Kidney (tissue), 14 donors: Measurements from ENCODE around the gene CEP89. TPM values are rescaled to one million over a fixed set of nuclear protein-coding genes. Genes with fewer than 3 reads are reported as not detected.

Source experiments
- DNase-seq, 5 donors: peaks; one replicate each; pipeline ENCODE4 v3.0.0-alpha.2; 2013 to 2020
- FAIRE-seq: peaks from 2 replicates; lab custom pipeline; 2012; peaks lifted over from hg19 to GRCh38; lab: Jason Lieb, UNC
- H3K27ac ChIP-seq, 2 donors: one replicate each; pipeline ENCODE4 v1.7.0; 2013; ENCODE audit warnings: low read depth in 2 of 2, low read length in 2 of 2, inconsistent platforms in 1 of 2
- H3K27me3 ChIP-seq: one replicate; pipeline ENCODE4 v1.7.1; 2013; ENCODE audit warnings: low read length, inconsistent platforms; ENCODE audit not compliant: control insufficient read depth, insufficient read depth
- H3K36me3 ChIP-seq, 3 donors: one replicate each; pipeline versions ENCODE4 v1.7.0 to v1.7.1; 2013; ENCODE audit warnings: low read length in 3 of 3, control low read depth in 1 of 3, inconsistent platforms in 1 of 3; ENCODE audit not compliant: insufficient read depth in 3 of 3, control insufficient read depth in 2 of 3
- H3K4me1 ChIP-seq, 3 donors: one replicate each; pipeline versions ENCODE4 v1.7.0 to v1.7.1; 2013; ENCODE audit warnings: low read length in 3 of 3, inconsistent platforms in 1 of 3, low read depth in 1 of 3; ENCODE audit not compliant: control insufficient read depth in 2 of 3, insufficient read depth in 2 of 3
- H3K4me3 ChIP-seq, 3 donors: one replicate each; pipeline versions ENCODE4 v1.7.0 to v1.8.1; 2013; ENCODE audit warnings: low read length in 3 of 3, control low read depth in 1 of 3, inconsistent platforms in 1 of 3
- H3K9ac ChIP-seq, 3 donors: one replicate each; pipeline versions ENCODE4 v1.7.0 to v1.7.1; 2013; ENCODE audit warnings: low read length in 3 of 3, control low read depth in 1 of 3, inconsistent platforms in 1 of 3
- H3K9me3 ChIP-seq, 3 donors: one replicate each; pipeline versions ENCODE4 v1.7.0 to v1.7.1; 2013; ENCODE audit warnings: low read length in 3 of 3, control low read depth in 1 of 3, inconsistent platforms in 1 of 3; ENCODE audit not compliant: control insufficient read depth in 2 of 3, insufficient read depth in 1 of 3
- CTCF ChIP-seq: IDR thresholded peaks from 3 replicates; pipeline ENCODE4 v1.5.1; 2012; ENCODE audit warnings: mild to moderate bottlenecking, moderate library complexity, borderline replicate concordance; ENCODE audit not compliant: insufficient read depth; ENCODE audit errors: extremely low read depth
- intact Hi-C: fragments of 100-400 bp; cut with DNase I; formaldehyde crosslinking; loops from one replicate; pipeline ENCODE4 v1.11.1; 2022
- polyA plus RNA-seq: library from polyadenylated mRNA; stranded (reverse); fragments of 350-450 nt; fragmentation: Illumina TruSeq; extraction: RNeasy Lipid Tissue Mini Kit (QIAGEN cat#74804); gene quantifications from one replicate; pipeline ENCODE4 v1.2.3, GENCODE V29; 2014; ENCODE audit warnings: low read depth, low replicate concordance; ENCODE audit not compliant: insufficient read depth
- total RNA-seq: library from RNA; stranded (reverse); fragmentation: NEBNext Ultra II Directional; extraction: Animal tissue kit (Norgen Biotek cat#: 25700); gene quantifications from one replicate; pipeline ENCODE4 v1.2.1, GENCODE V29; 2021
- donor health status: control.
- donor health status: control.
- donor health status: control.
- donor health status: control.
- donor health status: control.
- donor health status: DM: yes; HTN: yes; CAD: no.
- donor health status: Normal renal cell carcinoma (clear cell type).

CEP89 gene
- total and polyA plus RNA-seq, 2 donors from 2014 or later, result 12.4 to 24.0 TPM

- no peak overlapping the region for H3K27ac ChIP-seq
- intact Hi-C loops, result no loop called here
- H3K27me3 ChIP-seq, result no peaks in the 10 kb centered on the region
- FAIRE-seq, result no peak
- peaks cover 2 to 21% (median 12%) of the 10 kb centered on the region in 3 donors for H3K36me3 ChIP-seq
- no peak for DNase-seq
- peaks cover 0 to 4% (median 2%) of the 10 kb centered on the region in 3 donors for H3K9me3 ChIP-seq
- TF ChIP-seq CTCF, result no peak
- H3K4me3 ChIP-seq, result no peak overlapping the region
- H3K4me1 ChIP-seq, result no peaks in the 10 kb centered on the region
- no peak overlapping the region for H3K9ac ChIP-seq
These were observed 43.0 kb downstream of the CEP89 start for GRCh38 chr19:32928806-32929205.

- H3K9me3 ChIP-seq, result peaks cover 0 to 4% (median 2%) of the 10 kb centered on the region in 3 donors
- no peak overlapping the region for H3K4me3 ChIP-seq
- no peak overlapping the region for H3K27ac ChIP-seq
- no peak overlapping the region for H3K9ac ChIP-seq
- no peaks in the 10 kb centered on the region for H3K27me3 ChIP-seq
- peaks cover 2 to 15% (median 15%) of the 10 kb centered on the region in 3 donors for H3K36me3 ChIP-seq
- DNase-seq (no peak), FAIRE-seq (no peak)
- intact Hi-C loops, result no loop called here
- H3K4me1 ChIP-seq, result no peaks in the 10 kb centered on the region
- no peak for TF ChIP-seq CTCF
These were observed 47.6 kb downstream of the CEP89 start for GRCh38 chr19:32924200-32924599.

- Histone ChIP-seq H3K36me3 (peaks cover 4 to 20% (median 6%) of the 10 kb centered on the region in 3 donors), H3K27ac (no peak overlapping the region), H3K4me1 (no peaks in the 10 kb centered on the region), H3K9me3 (no peaks in the 10 kb centered on the region), H3K9ac (no peak overlapping the region), H3K27me3 (no peaks in the 10 kb centered on the region), H3K4me3 (no peak overlapping the region)
- no peak for DNase-seq
- FAIRE-seq, result no peak
- intact Hi-C loops, result no loop called here
- no peak for TF ChIP-seq CTCF
These were observed 50.1 kb downstream of the CEP89 start for GRCh38 chr19:32921624-32922023.

GRCh38 chr19:32919365-32919764 is 52.4 kb downstream of the CEP89 start:
- Histone ChIP-seq H3K9ac (no peak overlapping the region), H3K27me3 (no peaks in the 10 kb centered on the region), H3K4me3 (no peak overlapping the region), H3K36me3 (peaks cover 3 to 11% (median 4%) of the 10 kb centered on the region in 3 donors), H3K9me3 (no peaks in the 10 kb centered on the region), H3K27ac (no peak overlapping the region), H3K4me1 (no peaks in the 10 kb centered on the region)
- intact Hi-C loops, result no loop called here
- no peak for TF ChIP-seq CTCF
- DNase-seq, result no peak
- no peak for FAIRE-seq
